HepG2 (cell line): Measurements from ENCODE around the gene RNF168. TPM values are rescaled to one million over a fixed set of nuclear protein-coding genes. Genes with fewer than 3 reads are reported as not detected.
"Not testable (repeated sequence)": the region's sequence is repeated elsewhere in the genome, so short reads cannot be mapped to it uniquely, and the experiment has no call there.

ENCODE experiments used
- ATAC-seq: fragments of 200-7000 bp; cut with Tn5 transposase; 3 replicates; pipeline ENCODE4 v1.9.1; 2020; ENCODE audit warnings: mild to moderate bottlenecking, moderate library complexity
- BruUV-seq: library from RNA; stranded (reverse); fragments of 400-500 nt; replicated peaks from 2 replicates; lab custom pipeline; 2021; lab: Mats Ljungman, UMichigan
- CTCF ChIA-PET: fragments of 300-600 bp; formaldehyde crosslinking; extraction: SDS; loops from one replicate; lab custom pipeline; 2021; ENCODE audit warnings: low total read pairs, inconsistent platforms, low intra/inter-chr PET ratio; lab: Yijun Ruan, JAX
- POLR2A ChIA-PET: fragments of 350-600 bp; sonication (Branson Sonifier 250); formaldehyde crosslinking; loops from one replicate; lab custom pipeline; 2020; ENCODE audit warnings: antibody characterized with exemption, inconsistent platforms; lab: Yijun Ruan, JAX
- DNase-seq: peaks from one replicate; pipeline ENCODE4 v3.0.0-alpha.2; 2015; ENCODE audit warnings: low spot score
- FAIRE-seq: peaks from 3 replicates; lab custom pipeline; 2011; peaks lifted over from hg19 to GRCh38; lab: Jason Lieb, UNC
- H2AFZ ChIP-seq: one replicate; pipeline ENCODE4 v1.6.1; 2011; ENCODE audit warnings: low read length, inconsistent platforms
- H3K27ac ChIP-seq: fragments of 300-600 bp; 3 replicates; pipeline ENCODE4 v1.8.0; 2011; ENCODE audit warnings: mixed run types, mild to moderate bottlenecking, mixed read lengths, low read length, inconsistent platforms; ENCODE audit not compliant: insufficient read depth; ENCODE audit errors: extremely low read length
- H3K27me3 ChIP-seq, 2 experiments: fragments of 200-600 bp in 1 of 2; 2 replicates in 1 of 2; 3 replicates in 1 of 2; pipeline versions ENCODE4 v1.6.0 to v1.8.0; 2011; ENCODE audit warnings: low read length in 2 of 2, mild to moderate bottlenecking in 2 of 2, moderate library complexity in 2 of 2, inconsistent platforms in 1 of 2; ENCODE audit not compliant: insufficient read depth in 2 of 2, control insufficient read depth in 1 of 2
- H3K36me3 ChIP-seq, 2 experiments: fragments of 200-600 bp in 1 of 2; replicated peaks in 1 of 2; 2 replicates in 1 of 2; 3 replicates in 1 of 2; pipeline versions ENCODE4 v1.5.1 to v1.8.0; 2011; ENCODE audit warnings: low read length in 2 of 2, inconsistent platforms in 1 of 2; ENCODE audit not compliant: insufficient read depth in 2 of 2, control insufficient read depth in 1 of 2
- H3K4me1 ChIP-seq: 2 replicates; pipeline ENCODE4 v1.5.1; 2012; ENCODE audit warnings: low read length, inconsistent platforms; ENCODE audit not compliant: insufficient read depth
- H3K4me2 ChIP-seq: 2 replicates; pipeline ENCODE4 v1.6.0; 2011; ENCODE audit warnings: low read depth, low read length, inconsistent platforms
- H3K4me3 ChIP-seq, 3 experiments: fragments of 200-600 bp in 1 of 3; sonication (generic), shearing (Covaris generic) in 1 of 3; replicated peaks in 1 of 3; 2 replicates each; pipeline ENCODE4 v1.5.1; 2011 to 2016; ENCODE audit warnings: low read length in 3 of 3, inconsistent platforms in 2 of 3, low read depth in 2 of 3, mild to moderate bottlenecking in 2 of 3, control low read depth in 1 of 3, mixed read lengths in 1 of 3; ENCODE audit not compliant: insufficient read depth in 1 of 3
- H3K79me2 ChIP-seq: one replicate; pipeline ENCODE4 v1.6.1; 2011; ENCODE audit warnings: low read length, inconsistent platforms; ENCODE audit not compliant: insufficient read depth
- H3K9ac ChIP-seq: 2 replicates; pipeline ENCODE4 v1.6.0; 2011; ENCODE audit warnings: mild to moderate bottlenecking, low read depth, low read length, inconsistent platforms; ENCODE audit not compliant: insufficient read depth
- H3K9me3 ChIP-seq: 2 replicates; pipeline ENCODE4 v1.5.1; 2012; ENCODE audit warnings: mild to moderate bottlenecking, low read length
- H4K20me1 ChIP-seq: 2 replicates; pipeline ENCODE4 v1.6.0; 2011; ENCODE audit warnings: inconsistent platforms, mild to moderate bottlenecking, low read length, moderate library complexity; ENCODE audit not compliant: insufficient read depth
- EED ChIP-seq: sonication (generic); formaldehyde crosslinking; IDR thresholded peaks from 2 replicates; pipeline ENCODE4 v1.5.0; 2020; ENCODE audit warnings: mild to moderate bottlenecking, missing genetic modification reagents
- TMF1 ChIP-seq: sonication (generic); formaldehyde crosslinking; IDR thresholded peaks from 2 replicates; pipeline ENCODE4 v1.8.1; 2022; ENCODE audit warnings: low read depth, missing genetic modification reagents
- ZBTB38 ChIP-seq: sonication (generic); formaldehyde crosslinking; IDR thresholded peaks from 2 replicates; pipeline ENCODE4 v1.5.1; 2020; ENCODE audit warnings: mild to moderate bottlenecking, missing genetic modification reagents
- ZKSCAN1 ChIP-seq: fragments of 150-350 bp; IDR thresholded peaks from 2 replicates; pipeline ENCODE4 v1.6.1; 2014; ENCODE audit warnings: low read length
- ZNF326 ChIP-seq: sonication (generic); formaldehyde crosslinking; IDR thresholded peaks from 2 replicates; pipeline ENCODE4 v1.4.0; 2020; ENCODE audit warnings: missing genetic modification reagents, borderline replicate concordance
- WGBS: methylation state at CpG from one replicate; pipeline ENCODE4 v1.1.6; 2017; ENCODE audit warnings: low lambda C conversion rate; 5-methylcytosine and 5-hydroxymethylcytosine counted together
- in situ Hi-C: cut with HindIII; loops from 2 replicates; pipeline ENCODE4 v1.10.0; 2017; ENCODE audit warnings: low pct_unique_long_range_greater_than_20kb; ENCODE audit not compliant: extremely low pct_ligation_motif_present
- intact Hi-C: fragments of 100-400 bp; cut with micrococcal nuclease; formaldehyde crosslinking; loops from one replicate; pipeline ENCODE4 v1.10.0; 2022; ENCODE audit not compliant: unreplicated experiment
- polyA plus RNA-seq, 8 experiments: library from polyadenylated mRNA; depleted of rRNA in 3 of 8; stranded (reverse) in 7 of 8; unstranded in 1 of 8; fragments of >200 nt; fragmentation: Illumina TruSeq in 4 of 8; extraction: Trizol in 4 of 8; gene quantifications; 2 replicates each; pipeline versions ENCODE4 v1.2.1 to v1.2.3, GENCODE V29; 2011 to 2016; ENCODE audit warnings: low read depth in 4 of 8, missing spikeins in 1 of 8, mixed read lengths in 1 of 8; ENCODE audit not compliant: insufficient read depth in 1 of 8
- total RNA-seq, 5 experiments: library from RNA; depleted of rRNA; stranded (reverse); fragments of >200 nt; fragmentation: Illumina TruSeq; extraction: Trizol; gene quantifications; 2 replicates each; pipeline ENCODE4 v1.2.3, GENCODE V29; 2016; ENCODE audit warnings: low read depth in 1 of 5
- TF ChIP-seq, protein P1 (sequence below): sonication (generic); formaldehyde crosslinking; IDR thresholded peaks from 2 replicates; pipeline ENCODE4 v1.5.1; 2020; ENCODE audit warnings: mild to moderate bottlenecking, missing genetic modification reagents, moderate library complexity
- TF ChIP-seq, protein P2 (sequence below): IDR thresholded peaks from 2 replicates; pipeline ENCODE4 v1.6.1; 2018; ENCODE audit warnings: missing genetic modification reagents
- TF ChIP-seq, protein P3 (sequence below): sonication (generic); formaldehyde crosslinking; IDR thresholded peaks from 2 replicates; pipeline ENCODE4 v1.4.0; 2020; ENCODE audit warnings: missing genetic modification reagents

RNF168 gene
- total and polyA plus RNA-seq, 2 of the 13 experiments (the other 11 are each of a cell fraction or from before 2014, with no cell fraction given), result 3.7 to 22.9 TPM

DNA sequence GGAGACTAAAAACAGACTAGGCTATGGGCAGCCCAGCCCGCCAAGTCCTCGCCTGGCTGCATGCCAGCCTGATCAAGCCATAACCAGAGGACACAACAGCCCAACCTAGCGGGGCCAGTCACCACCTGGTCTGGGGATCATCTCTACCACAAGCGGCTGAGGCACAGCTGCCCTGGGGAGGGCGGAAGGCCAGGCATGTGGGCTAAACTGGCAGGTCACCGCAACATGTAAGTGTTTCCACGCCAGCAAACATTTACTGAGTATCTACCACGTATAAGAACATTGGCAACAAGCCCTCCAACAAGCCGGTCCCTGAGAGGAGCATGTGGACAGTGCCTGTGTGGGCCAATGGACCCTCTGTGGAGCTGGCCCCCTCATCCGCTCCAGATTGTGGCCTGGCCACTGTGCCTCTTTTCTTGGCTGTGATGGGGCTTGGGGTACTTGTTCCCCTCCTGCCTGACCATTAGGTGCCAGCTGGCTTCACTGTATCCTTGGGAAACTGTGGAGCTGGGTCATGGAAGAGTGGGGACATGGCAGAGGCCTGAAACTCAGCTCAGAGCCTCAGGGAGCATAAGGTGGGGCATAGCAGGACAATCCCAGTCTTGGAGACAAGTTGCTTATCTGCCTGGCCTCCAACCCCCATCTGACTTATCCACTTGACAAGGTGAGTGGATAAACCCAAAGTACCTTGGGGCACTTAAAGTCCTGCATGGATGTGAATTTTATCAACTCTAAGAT, 80.4 kb downstream of the RNF168 start:
- ATAC-seq, result peak; percentile 53
- Histone ChIP-seq H3K4me2 (no peak overlapping the region), H3K27me3 (no peaks in the 10 kb centered on the region)
- TF ChIP-seq, protein P1, sequence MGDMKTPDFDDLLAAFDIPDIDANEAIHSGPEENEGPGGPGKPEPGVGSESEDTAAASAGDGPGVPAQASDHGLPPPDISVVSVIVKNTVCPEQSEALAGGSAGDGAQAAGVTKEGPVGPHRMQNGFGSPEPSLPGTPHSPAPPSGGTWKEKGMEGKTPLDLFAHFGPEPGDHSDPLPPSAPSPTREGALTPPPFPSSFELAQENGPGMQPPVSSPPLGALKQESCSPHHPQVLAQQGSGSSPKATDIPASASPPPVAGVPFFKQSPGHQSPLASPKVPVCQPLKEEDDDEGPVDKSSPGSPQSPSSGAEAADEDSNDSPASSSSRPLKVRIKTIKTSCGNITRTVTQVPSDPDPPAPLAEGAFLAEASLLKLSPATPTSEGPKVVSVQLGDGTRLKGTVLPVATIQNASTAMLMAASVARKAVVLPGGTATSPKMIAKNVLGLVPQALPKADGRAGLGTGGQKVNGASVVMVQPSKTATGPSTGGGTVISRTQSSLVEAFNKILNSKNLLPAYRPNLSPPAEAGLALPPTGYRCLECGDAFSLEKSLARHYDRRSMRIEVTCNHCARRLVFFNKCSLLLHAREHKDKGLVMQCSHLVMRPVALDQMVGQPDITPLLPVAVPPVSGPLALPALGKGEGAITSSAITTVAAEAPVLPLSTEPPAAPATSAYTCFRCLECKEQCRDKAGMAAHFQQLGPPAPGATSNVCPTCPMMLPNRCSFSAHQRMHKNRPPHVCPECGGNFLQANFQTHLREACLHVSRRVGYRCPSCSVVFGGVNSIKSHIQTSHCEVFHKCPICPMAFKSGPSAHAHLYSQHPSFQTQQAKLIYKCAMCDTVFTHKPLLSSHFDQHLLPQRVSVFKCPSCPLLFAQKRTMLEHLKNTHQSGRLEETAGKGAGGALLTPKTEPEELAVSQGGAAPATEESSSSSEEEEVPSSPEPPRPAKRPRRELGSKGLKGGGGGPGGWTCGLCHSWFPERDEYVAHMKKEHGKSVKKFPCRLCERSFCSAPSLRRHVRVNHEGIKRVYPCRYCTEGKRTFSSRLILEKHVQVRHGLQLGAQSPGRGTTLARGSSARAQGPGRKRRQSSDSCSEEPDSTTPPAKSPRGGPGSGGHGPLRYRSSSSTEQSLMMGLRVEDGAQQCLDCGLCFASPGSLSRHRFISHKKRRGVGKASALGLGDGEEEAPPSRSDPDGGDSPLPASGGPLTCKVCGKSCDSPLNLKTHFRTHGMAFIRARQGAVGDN (CRISPR knock-in tag), result peak; percentile 19; the same call in 1 of the 2 replicates
- TF ChIP-seq, protein P2, sequence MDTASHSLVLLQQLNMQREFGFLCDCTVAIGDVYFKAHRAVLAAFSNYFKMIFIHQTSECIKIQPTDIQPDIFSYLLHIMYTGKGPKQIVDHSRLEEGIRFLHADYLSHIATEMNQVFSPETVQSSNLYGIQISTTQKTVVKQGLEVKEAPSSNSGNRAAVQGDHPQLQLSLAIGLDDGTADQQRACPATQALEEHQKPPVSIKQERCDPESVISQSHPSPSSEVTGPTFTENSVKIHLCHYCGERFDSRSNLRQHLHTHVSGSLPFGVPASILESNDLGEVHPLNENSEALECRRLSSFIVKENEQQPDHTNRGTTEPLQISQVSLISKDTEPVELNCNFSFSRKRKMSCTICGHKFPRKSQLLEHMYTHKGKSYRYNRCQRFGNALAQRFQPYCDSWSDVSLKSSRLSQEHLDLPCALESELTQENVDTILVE (CRISPR knock-in tag), result no peak
- TF ChIP-seq ZKSCAN1, result no peak
- TF ChIP-seq ZNF326 (CRISPR knock-in tag), result no peak
- TF ChIP-seq ZBTB38 (CRISPR knock-in tag), result 0 out of 2 replicates have a peak, but pooled peaks have one; percentile 49
- TF ChIP-seq TMF1 (CRISPR knock-in tag), result no peak
- TF ChIP-seq EED, result 0 out of 2 replicates have a peak, but pooled peaks have one; percentile 40
- TF ChIP-seq, protein P3, sequence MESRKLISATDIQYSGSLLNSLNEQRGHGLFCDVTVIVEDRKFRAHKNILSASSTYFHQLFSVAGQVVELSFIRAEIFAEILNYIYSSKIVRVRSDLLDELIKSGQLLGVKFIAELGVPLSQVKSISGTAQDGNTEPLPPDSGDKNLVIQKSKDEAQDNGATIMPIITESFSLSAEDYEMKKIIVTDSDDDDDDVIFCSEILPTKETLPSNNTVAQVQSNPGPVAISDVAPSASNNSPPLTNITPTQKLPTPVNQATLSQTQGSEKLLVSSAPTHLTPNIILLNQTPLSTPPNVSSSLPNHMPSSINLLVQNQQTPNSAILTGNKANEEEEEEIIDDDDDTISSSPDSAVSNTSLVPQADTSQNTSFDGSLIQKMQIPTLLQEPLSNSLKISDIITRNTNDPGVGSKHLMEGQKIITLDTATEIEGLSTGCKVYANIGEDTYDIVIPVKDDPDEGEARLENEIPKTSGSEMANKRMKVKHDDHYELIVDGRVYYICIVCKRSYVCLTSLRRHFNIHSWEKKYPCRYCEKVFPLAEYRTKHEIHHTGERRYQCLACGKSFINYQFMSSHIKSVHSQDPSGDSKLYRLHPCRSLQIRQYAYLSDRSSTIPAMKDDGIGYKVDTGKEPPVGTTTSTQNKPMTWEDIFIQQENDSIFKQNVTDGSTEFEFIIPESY (CRISPR knock-in tag), result peak; percentile 96
- TF ChIP-seq, all 625 proteins: peak for 4
- 98% methylated on average over 7 of the region's 10 CpGs for WGBS
- CTCF ChIA-PET, result no interaction called here
- intact Hi-C loops, result no loop called here
- peaks cover 39% of the 10 kb centered on the region; the same call in 1 of the 2 replicates for H4K20me1 ChIP-seq
- H3K9ac ChIP-seq, result no peak overlapping the region
- POLR2A ChIA-PET, result interaction anchor here (2.0 kb wide), 1 partner anchor 9 kb away, joined by 7 read pairs; no protein-coding TSS in a partner anchor
- H3K4me1 ChIP-seq, result no peaks in the 10 kb centered on the region
- H3K27ac ChIP-seq, result no peak overlapping the region
- H3K9me3 ChIP-seq, result no peaks in the 10 kb centered on the region
- no TSS peak for BruUV-seq
- peaks cover 3 to 7% of the 10 kb centered on the region in 2 experiments; a peak in 3 of 5 replicates for H3K36me3 ChIP-seq
- H2AFZ ChIP-seq, result no peak overlapping the region
- DNase-seq, result no peak
- no peak for FAIRE-seq
- no peak overlapping the region for H3K4me3 ChIP-seq
- in situ Hi-C loops, result no loop called here
- peaks cover 94% of the 10 kb centered on the region for H3K79me2 ChIP-seq

DNA sequence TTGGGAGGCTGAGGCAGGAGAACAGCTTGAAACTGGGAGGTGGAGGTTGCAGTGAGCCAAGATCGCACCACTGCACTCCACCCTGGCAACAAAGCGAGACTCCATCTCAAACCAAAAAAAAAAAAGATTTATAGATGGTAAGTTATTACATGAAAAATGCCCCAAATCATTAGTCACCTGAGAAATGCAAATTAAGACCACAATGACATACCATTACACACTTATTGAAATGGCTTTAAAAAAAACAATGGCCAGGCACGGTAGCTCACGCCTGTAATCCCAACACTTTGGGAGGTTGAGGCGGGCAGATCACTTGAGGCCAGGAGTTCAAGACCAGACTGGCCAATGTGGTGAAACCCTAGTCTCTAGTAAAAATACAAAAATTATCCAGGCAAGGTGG, 81.9 kb downstream of the RNF168 start:
- in situ Hi-C loops, BruUV-seq, H3K4me3 ChIP-seq, H3K4me1 ChIP-seq, H2AFZ ChIP-seq, DNase-seq, ATAC-seq, H3K9me3 ChIP-seq, H3K9ac ChIP-seq, CTCF ChIA-PET, H3K27me3 ChIP-seq, H3K36me3 ChIP-seq, intact Hi-C loops, FAIRE-seq, H3K4me2 ChIP-seq, H3K27ac ChIP-seq: not testable (repeated sequence)
- 97% methylated on average over 5 of the region's 5 CpGs for WGBS
- Histone ChIP-seq H4K20me1 (peaks cover 37% of the 10 kb centered on the region; the same call in 1 of the 2 replicates), H3K79me2 (peaks cover 90% of the 10 kb centered on the region)
- POLR2A ChIA-PET, result interaction anchor here (2.0 kb wide), 1 partner anchor 11 kb away, joined by 7 read pairs; no protein-coding TSS in a partner anchor
